Activated CD4-positive, alpha-beta T cell treated with anti-CD3 and anti-CD28 coated beads, Interleukin-2, amount 50 U/mL, for 48 hours (primary cell): ENCODE data around the gene ATP5IF1.

Source experiments
- DNase-seq, 2 experiments: peaks; one replicate each; pipeline ENCODE4 v3.0.0-alpha.2; 2020

The ATP5IF1 gene

GRCh38 chr1:28235755-28236655 is at the start of gene ATP5IF1:
Gene ATP5IF1, plus strand, starts transcription at chr1:28236124. Its CDS starts 60 bp downstream, at chr1:28236184.
- peak; percentile 94 to 96 for DNase-seq

- no peak for DNase-seq
These were observed 45.5 kb upstream of the ATP5IF1 start for GRCh38 chr1:28190337-28190979.

GRCh38 chr1:28190996-28191645 is 44.8 kb upstream of the ATP5IF1 start:
- no peak for DNase-seq

GRCh38 chr1:28193701-28194161 is 42.2 kb upstream of the ATP5IF1 start:
- DNase-seq: no peak

GRCh38 chr1:28194326-28195035 is 41.4 kb upstream of the ATP5IF1 start:
- DNase-seq: no peak

GRCh38 chr1:28195780-28196179 is 40.1 kb upstream of the ATP5IF1 start:
- no peak for DNase-seq

- no peak for DNase-seq
These were observed 39.6 kb upstream of the ATP5IF1 start for GRCh38 chr1:28196330-28196729.

GRCh38 chr1:28197682-28198415 is 38.1 kb upstream of the ATP5IF1 start:
- no peak for DNase-seq

GRCh38 chr1:28199328-28200233 is 36.3 kb upstream of the ATP5IF1 start:
- peak; percentile 60 to 73 for DNase-seq

- no peak for DNase-seq
These were observed 35.6 kb upstream of the ATP5IF1 start for GRCh38 chr1:28200234-28200873.

- no peak for DNase-seq
These were observed 30.7 kb upstream of the ATP5IF1 start for GRCh38 chr1:28205243-28205642.

- DNase-seq: peak; percentile 59 to 70
These were observed 27.0 kb upstream of the ATP5IF1 start for GRCh38 chr1:28208818-28209441.

GRCh38 chr1:28209700-28210099 is 26.2 kb upstream of the ATP5IF1 start:
- DNase-seq: no peak

GRCh38 chr1:28213315-28213714 is 22.6 kb upstream of the ATP5IF1 start:
- DNase-seq: no peak

- no peak for DNase-seq
These were observed 6.8 kb upstream of the ATP5IF1 start for GRCh38 chr1:28229089-28229488.

GRCh38 chr1:28229996-28230395 is 5.9 kb upstream of the ATP5IF1 start:
- no peak for DNase-seq

GRCh38 chr1:28232558-28233263 is 3.2 kb upstream of the ATP5IF1 start, which contains the start of gene DNAJC8:
Gene DNAJC8, minus strand, starts transcription at chr1:28233029. Its CDS starts 31 bp downstream, at chr1:28232998.
- peak; percentile 98 for DNase-seq

- no peak for DNase-seq
These were observed 2.7 kb upstream of the ATP5IF1 start for GRCh38 chr1:28233264-28233606.

- DNase-seq: no peak
These were observed 865 bp downstream of the ATP5IF1 start for GRCh38 chr1:28236656-28237322.
